Neural progenitor cell (in vitro differentiated cells): ENCODE measurements around the gene CEBPZ. TPM values are rescaled to one million over a fixed set of nuclear protein-coding genes. Genes with fewer than 3 reads are reported as not detected.
A peak's percentile ranks its signal among the peaks of the same experiment; 100 is the strongest.

ENCODE experiments used
- DNase-seq: peaks from one replicate; pipeline ENCODE4 v3.0.0-alpha.2; 2016; ENCODE audit warnings: low spot score
- H2AFZ ChIP-seq: fragments of 200-600 bp; sonication (generic); replicated peaks from 2 replicates; pipeline ENCODE4 v1.6.1; 2016; ENCODE audit warnings: antibody characterized with exemption
- H3F3A ChIP-seq: fragments of 200-600 bp; sonication (generic); 2 replicates; pipeline ENCODE4 v1.6.1; 2016; ENCODE audit warnings: antibody characterized with exemption, low read depth
- H3K27ac ChIP-seq: fragments of 200-600 bp; sonication (generic); 2 replicates; pipeline ENCODE4 v1.5.1; 2016; ENCODE audit warnings: mild to moderate bottlenecking
- H3K27me3 ChIP-seq: fragments of 200-600 bp; sonication (generic); 2 replicates; pipeline ENCODE4 v1.6.1; 2016; ENCODE audit warnings: mild to moderate bottlenecking, moderate library complexity
- H3K36me3 ChIP-seq: fragments of 200-600 bp; sonication (generic); 2 replicates; pipeline ENCODE4 v1.5.1; 2016
- H3K4me1 ChIP-seq: fragments of 200-600 bp; sonication (generic); 2 replicates; pipeline ENCODE4 v1.6.1; 2016; ENCODE audit warnings: mixed run types
- H3K4me2 ChIP-seq: fragments of 200-600 bp; sonication (generic); 2 replicates; pipeline ENCODE4 v1.6.1; 2016
- H3K4me3 ChIP-seq: fragments of 200-600 bp; sonication (generic); 2 replicates; pipeline ENCODE4 v1.5.1; 2016
- H3K79me2 ChIP-seq: fragments of 200-600 bp; sonication (generic); 2 replicates; pipeline ENCODE4 v1.6.1; 2016; ENCODE audit warnings: low read depth
- H3K9ac ChIP-seq: fragments of 200-600 bp; sonication (generic); 2 replicates; pipeline ENCODE4 v1.6.1; 2016
- H3K9me3 ChIP-seq: fragments of 200-600 bp; sonication (generic); 2 replicates; pipeline ENCODE4 v1.5.1; 2016; ENCODE audit warnings: low read depth
- H4K20me1 ChIP-seq: fragments of 200-600 bp; sonication (generic); 2 replicates; pipeline ENCODE4 v1.6.1; 2016; ENCODE audit warnings: low read depth
- H3K27ac Mint-ChIP-seq: 3 replicates; pipeline ENCODE4 v1.8.0; 2021; ENCODE audit warnings: mixed read lengths
- H3K27me3 Mint-ChIP-seq: 2 replicates; pipeline ENCODE4 v1.8.0; 2022; ENCODE audit warnings: low read depth, mild to moderate bottlenecking, inconsistent platforms, moderate library complexity, mixed read lengths; ENCODE audit not compliant: insufficient read depth
- H3K36me3 Mint-ChIP-seq: 3 replicates; pipeline ENCODE4 v1.8.0; 2021; ENCODE audit warnings: mixed read lengths
- H3K4me1 Mint-ChIP-seq: 3 replicates; pipeline ENCODE4 v1.8.0; 2021; ENCODE audit warnings: mixed read lengths
- H3K4me3 Mint-ChIP-seq: 3 replicates; pipeline ENCODE4 v1.8.0; 2021; ENCODE audit warnings: mild to moderate bottlenecking, moderate library complexity, mixed read lengths
- H3K9me3 Mint-ChIP-seq: 3 replicates; pipeline ENCODE4 v1.8.0; 2020; ENCODE audit warnings: mixed read lengths
- CTCF ChIP-seq: fragments of 200-600 bp; sonication (generic); IDR thresholded peaks from 2 replicates; pipeline ENCODE4 v1.5.1; 2017; ENCODE audit warnings: antibody characterized with exemption, mild to moderate bottlenecking
- EZH2 ChIP-seq: fragments of 200-600 bp; sonication (generic); IDR thresholded peaks from 2 replicates; pipeline ENCODE4 v1.6.1; 2017; ENCODE audit warnings: antibody characterized with exemption, mild to moderate bottlenecking, moderate library complexity
- EZH2phosphoT487 ChIP-seq: fragments of 200-600 bp; sonication (generic); IDR thresholded peaks from 2 replicates; pipeline ENCODE4 v1.6.1; 2017; ENCODE audit warnings: antibody characterized with exemption
- total RNA-seq: library from RNA; depleted of rRNA; stranded (reverse); fragments of >200 nt; gene quantifications from 2 replicates; pipeline ENCODE4 v1.2.3, GENCODE V29; 2015; ENCODE audit warnings: low replicate concordance

The CEBPZ gene
- total RNA-seq, 1 donor from 2014 or later, result 86.6 TPM

GRCh38 chr2:37191253-37191652 is 40.1 kb downstream of the CEBPZ start:
- Mint-ChIP-seq H3K27me3 (no peaks in the 10 kb centered on the region), H3K4me3 (no peak overlapping the region), H3K9me3 (peaks cover 2% of the 10 kb centered on the region), H3K4me1 (peaks cover 9% of the 10 kb centered on the region), H3K36me3 (no peaks in the 10 kb centered on the region), H3K27ac (no peak overlapping the region)
- H3K4me3 ChIP-seq, result no peak overlapping the region
- H3K9me3 ChIP-seq, result no peaks in the 10 kb centered on the region
- TF ChIP-seq CTCF (no peak), EZH2phosphoT487 (no peak), EZH2 (no peak)
- H3K36me3 ChIP-seq, result no peaks in the 10 kb centered on the region
- H3K4me2 ChIP-seq, result no peak overlapping the region
- H3K27ac ChIP-seq, result no peak overlapping the region
- H3K4me1 ChIP-seq, result peaks cover 21% of the 10 kb centered on the region
- no peak overlapping the region for H3K9ac ChIP-seq
- peak; percentile 52 for DNase-seq
- no peaks in the 10 kb centered on the region for H3K27me3 ChIP-seq
- H2AFZ ChIP-seq, result peak overlapping the region; percentile 61
- peaks cover 31% of the 10 kb centered on the region for H3F3A ChIP-seq
- no peaks in the 10 kb centered on the region for H4K20me1 ChIP-seq
- no peaks in the 10 kb centered on the region for H3K79me2 ChIP-seq

- TF ChIP-seq CTCF, result no peak
- no peak for TF ChIP-seq EZH2
- TF ChIP-seq EZH2phosphoT487, result no peak
Measured at GRCh38 chr2:37190290-37190689, 41.1 kb downstream of the CEBPZ start.

GRCh38 chr2:37189452-37190153 is 41.8 kb downstream of the CEBPZ start:
- no peaks in the 10 kb centered on the region for H3K9me3 ChIP-seq
- H3K79me2 ChIP-seq, result no peaks in the 10 kb centered on the region
- no peaks in the 10 kb centered on the region for H3K36me3 Mint-ChIP-seq
- H4K20me1 ChIP-seq, result no peaks in the 10 kb centered on the region
- peaks cover 21% of the 10 kb centered on the region for H3K4me1 ChIP-seq
- no peak overlapping the region for H3K4me3 Mint-ChIP-seq
- H3K9ac ChIP-seq, result no peak overlapping the region
- peaks cover 9% of the 10 kb centered on the region for H3K4me1 Mint-ChIP-seq
- DNase-seq, result peak; percentile 51
- H3K36me3 ChIP-seq, result no peaks in the 10 kb centered on the region
- H3K27me3 ChIP-seq, result no peaks in the 10 kb centered on the region
- no peak overlapping the region for H2AFZ ChIP-seq
- H3K4me3 ChIP-seq, result no peak overlapping the region
- TF ChIP-seq EZH2phosphoT487 (no peak), CTCF (peak; percentile 10), EZH2 (no peak)
- H3K4me2 ChIP-seq, result no peak overlapping the region
- no peak overlapping the region for H3K27ac Mint-ChIP-seq
- no peaks in the 10 kb centered on the region for H3K27me3 Mint-ChIP-seq
- peaks cover 31% of the 10 kb centered on the region for H3F3A ChIP-seq
- H3K27ac ChIP-seq, result no peak overlapping the region
- H3K9me3 Mint-ChIP-seq, result no peaks in the 10 kb centered on the region

More at GRCh38 chr2:37190290-37190689, 41.1 kb downstream of the CEBPZ start:
- no peak overlapping the region for H3K4me3 Mint-ChIP-seq
- no peaks in the 10 kb centered on the region for H3K27me3 Mint-ChIP-seq
- Histone ChIP-seq H3K27ac (no peak overlapping the region), H3K36me3 (no peaks in the 10 kb centered on the region), H3F3A (peaks cover 31% of the 10 kb centered on the region), H2AFZ (no peak overlapping the region), H3K4me2 (no peak overlapping the region), H3K27me3 (no peaks in the 10 kb centered on the region), H3K9me3 (no peaks in the 10 kb centered on the region), H3K4me1 (peaks cover 21% of the 10 kb centered on the region), H4K20me1 (no peaks in the 10 kb centered on the region), H3K79me2 (no peaks in the 10 kb centered on the region), H3K4me3 (no peak overlapping the region), H3K9ac (no peak overlapping the region)
- no peaks in the 10 kb centered on the region for H3K9me3 Mint-ChIP-seq
- peaks cover 9% of the 10 kb centered on the region for H3K4me1 Mint-ChIP-seq
- no peak overlapping the region for H3K27ac Mint-ChIP-seq
- no peaks in the 10 kb centered on the region for H3K36me3 Mint-ChIP-seq
- DNase-seq, result no peak
